T follicular helper cell (primary cell): ENCODE data around the gene PCSK6.
"Not testable (repeated sequence)": the region's sequence is repeated elsewhere in the genome, so short reads cannot be mapped to it uniquely, and the experiment has no call there.

Source experiments
- DNase-seq: peaks from one replicate; pipeline ENCODE4 v3.0.0-alpha.2; 2020; ENCODE audit warnings: low read depth

The PCSK6 gene

DNA sequence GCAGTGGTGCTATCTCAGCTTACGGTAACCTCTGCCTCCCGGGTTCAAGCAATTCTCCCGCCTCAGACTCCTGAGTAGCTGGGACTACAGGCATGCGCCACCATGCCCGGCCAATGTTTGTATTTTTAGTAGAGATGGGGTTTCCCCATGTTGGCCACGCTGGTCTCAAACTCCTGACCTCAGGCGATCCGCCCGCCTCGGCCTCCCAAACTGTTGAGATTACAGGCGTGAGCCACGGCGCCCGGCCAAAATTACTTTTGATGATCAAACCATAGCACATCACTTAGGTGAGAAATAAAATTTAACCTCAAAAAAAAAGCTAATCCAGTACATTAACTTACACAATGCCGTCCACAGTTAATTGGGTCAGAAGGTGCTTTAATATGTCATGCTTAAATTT, 114.5 kb downstream of the PCSK6 start:
- not testable (repeated sequence) for DNase-seq

DNA sequence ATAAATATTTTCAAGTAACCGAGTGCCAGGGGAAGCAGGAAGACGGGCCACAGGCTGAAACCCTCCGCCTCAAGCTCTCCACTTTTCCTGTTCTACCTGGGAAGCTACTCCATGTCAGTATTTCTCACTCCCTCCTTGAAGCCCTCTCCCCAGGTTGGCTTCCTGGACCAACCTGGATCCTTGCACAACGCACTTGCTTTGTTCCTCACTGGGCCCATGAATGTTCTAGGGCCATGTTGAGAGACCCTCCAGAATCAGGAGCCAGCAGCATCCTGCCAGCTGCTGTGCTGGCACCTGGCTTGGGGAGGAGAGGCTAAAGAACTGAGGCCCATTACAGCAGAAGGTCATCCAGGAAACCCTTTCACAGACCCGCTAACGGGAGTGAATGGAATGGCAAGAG, 115.2 kb downstream of the PCSK6 start:
- no peak for DNase-seq

DNA sequence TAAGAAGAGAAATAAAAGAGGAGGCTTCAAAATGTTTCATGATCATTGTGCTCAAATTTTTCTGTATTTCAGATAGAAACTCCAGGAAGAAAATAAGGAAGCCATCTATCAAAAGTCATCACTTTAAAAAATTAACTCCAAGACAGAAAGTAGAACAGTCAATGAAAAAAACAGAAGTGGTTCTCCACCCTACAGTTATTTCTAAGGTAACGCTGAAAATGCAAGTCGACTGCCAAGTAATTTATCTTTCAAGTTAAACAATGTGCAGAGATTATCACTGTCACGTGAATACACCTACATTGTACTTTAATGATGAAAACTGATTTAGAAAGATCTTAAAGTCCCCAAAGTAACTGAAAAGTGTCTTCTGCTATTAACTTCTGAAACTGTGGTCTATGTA, 115.9 kb downstream of the PCSK6 start:
- DNase-seq: no peak

DNA sequence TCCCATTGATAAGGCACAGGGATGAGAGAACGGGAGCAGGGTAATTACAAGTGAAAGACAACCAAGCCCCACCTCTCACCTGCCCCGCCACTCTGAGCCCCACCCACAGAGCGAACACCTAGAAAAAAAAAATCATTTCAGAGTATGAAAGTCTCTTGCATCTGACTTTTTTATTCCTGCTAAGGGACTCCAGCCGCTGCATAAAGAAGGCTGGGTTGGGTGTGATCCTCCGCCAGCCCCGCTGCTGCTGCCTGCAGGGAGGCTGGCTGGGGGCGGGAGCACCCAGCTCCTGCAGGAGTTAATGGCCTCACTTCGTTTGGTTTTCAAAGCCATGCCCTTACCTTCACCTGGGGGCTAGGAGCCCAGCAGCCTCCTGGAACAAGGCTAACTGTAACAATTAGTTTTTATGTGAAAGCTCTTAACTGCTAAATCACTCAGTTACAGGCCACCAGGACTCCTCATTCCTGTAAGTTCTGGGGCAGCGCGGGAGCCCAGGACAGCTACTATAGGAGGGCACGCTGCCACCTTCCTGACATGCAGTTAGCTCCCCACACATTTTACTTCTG, 116.5 kb downstream of the PCSK6 start:
- DNase-seq: no peak

DNA sequence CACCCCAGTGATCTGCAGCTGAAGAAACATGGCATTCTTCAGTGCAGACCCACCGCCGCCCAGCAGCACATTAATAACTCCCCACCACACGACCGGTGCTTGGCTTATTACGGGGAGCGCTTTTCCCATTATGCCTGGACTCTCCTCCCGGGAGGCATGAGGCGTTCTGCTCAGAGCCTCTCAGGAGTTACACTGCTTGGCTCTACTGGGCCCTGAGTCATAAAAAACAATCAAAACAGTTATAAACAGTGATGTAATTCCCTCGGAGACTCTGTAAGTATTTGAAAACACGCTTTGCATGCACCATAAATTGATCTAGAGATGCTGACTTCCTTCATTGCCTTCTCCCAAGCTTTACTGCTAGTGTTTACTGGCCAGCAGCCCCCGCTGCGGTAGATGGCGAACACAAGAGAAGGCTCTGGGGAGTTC, 117.3 kb downstream of the PCSK6 start:
- no peak for DNase-seq

DNA sequence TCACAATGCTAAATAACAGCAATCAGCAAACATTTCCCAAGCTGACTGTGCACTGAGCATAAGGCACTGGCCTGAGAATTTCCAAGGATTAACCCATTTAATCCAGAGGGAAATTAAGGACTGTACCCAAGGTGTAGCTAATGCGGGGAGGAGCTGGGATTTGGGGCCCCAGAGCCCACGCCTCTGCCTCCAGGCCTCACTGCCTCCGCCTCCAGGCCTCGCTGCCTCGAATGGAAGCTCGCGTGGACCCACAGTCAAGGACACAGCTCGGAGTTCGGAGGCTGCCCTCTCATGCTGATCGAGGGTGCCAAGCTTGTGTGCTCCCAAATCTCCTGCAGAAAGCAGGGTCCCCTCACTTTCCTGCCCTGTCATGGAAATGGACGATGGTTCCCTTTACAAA, 118.0 kb downstream of the PCSK6 start:
- DNase-seq: no peak

DNA sequence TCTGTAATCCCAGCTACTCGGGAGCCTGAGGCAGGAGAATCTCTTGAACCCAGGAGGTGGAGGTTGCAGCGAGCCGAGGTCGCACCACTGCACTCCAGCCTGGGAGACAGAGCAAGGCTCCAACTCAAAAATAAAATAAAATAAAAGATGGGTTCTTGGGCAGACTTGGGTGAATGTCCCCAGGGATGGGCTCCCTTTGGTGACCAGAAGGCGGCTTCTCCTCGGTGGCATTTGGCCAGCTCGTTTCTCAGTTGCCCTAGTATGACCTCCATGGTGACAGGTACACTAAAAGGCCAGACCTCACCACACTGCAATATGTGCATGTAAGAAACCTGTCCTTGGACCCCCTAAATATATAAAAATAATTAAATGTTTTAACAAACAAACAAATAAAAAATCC, 118.4 kb downstream of the PCSK6 start:
- DNase-seq: no peak

DNA sequence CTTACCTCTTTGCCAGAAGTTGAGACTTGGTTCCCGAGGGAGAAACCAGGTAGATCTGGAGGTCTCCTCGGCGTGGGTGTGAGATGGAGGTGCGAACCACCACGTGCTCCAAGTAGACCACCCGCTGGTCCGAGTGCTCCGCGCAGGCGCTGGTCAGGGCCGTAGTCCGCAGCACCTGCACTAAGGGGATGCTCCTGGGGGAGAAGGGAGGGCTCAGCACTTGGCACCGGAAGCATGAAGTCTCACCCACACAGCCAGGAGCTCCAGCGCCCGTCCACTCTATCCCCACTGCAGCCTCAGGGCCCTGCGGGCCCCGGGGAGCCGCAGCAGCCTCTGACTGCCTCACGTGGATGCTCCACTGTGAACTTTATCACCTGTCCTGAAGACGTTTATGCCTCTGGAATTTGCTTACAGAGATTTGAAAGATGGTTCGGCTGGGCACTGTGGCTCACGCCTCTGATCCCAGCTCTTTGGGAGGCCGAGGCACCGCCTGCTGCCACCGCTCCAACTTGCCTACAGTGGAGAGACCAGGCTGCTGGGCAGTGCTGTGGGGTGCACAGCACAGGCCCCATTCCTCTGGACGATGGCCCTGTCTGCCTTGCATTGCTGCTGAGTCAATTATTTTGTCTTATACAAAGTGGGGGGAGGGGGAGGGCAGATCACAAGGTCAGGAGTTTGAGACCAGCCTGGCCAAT, 119.0 kb downstream of the PCSK6 start:
- DNase-seq: no peak

DNA sequence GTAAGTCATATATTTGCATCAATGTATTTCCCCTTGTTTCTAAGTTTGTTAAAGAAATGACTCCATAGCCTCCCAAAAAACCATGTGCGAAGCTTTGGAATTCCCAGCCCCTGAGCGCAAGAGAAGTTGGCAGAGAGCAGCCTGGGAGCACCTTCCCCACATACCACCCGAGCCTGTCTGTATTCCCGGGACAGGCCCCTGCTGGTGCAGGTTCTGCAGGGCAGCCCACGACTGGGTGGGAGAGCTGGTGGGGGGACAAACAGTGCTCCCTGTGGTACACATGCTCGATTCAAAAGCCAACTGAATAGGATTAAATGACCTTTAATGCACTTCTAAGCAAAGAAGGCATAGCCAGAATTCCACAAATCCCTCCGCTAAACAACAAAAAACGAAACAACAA, 119.8 kb downstream of the PCSK6 start:
- no peak for DNase-seq

DNA sequence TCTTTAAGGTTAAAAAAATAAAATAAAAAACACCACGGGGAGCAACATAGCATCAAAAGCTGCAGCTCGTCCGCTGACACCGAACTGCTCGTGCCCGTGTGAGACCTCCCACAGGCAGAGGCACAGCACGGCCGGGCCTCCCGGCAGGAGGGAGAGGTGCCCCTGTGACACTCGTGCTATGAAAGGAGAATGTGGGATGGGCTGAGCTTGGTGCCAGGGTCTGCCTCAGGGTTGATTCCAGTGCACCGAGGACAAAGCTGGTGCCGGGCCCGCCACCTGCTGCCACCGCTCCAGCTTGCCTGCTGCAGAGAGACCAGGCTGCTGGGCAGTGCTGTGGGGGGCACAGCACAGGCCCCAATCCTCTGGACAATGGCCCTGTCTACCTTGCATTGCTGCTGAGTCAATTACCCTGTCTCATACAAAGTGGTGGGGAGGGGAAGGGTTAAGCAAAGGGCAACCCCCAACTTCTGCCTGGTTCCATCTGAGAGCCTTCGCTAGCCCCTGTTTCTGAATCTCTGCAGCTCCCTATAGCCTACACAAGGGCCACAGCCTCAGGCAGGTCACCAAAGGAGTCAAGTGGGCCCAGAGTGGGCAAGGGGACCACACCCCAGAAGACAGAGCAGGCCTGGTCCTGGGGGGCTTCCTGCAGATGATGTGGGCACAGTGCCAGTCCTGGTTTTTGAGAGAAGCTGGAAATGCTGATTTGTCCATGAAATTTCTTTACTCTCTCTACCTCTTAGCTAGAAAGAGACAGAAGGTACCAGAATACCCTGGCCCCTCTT, 120.5 kb downstream of the PCSK6 start:
- no peak for DNase-seq

DNA sequence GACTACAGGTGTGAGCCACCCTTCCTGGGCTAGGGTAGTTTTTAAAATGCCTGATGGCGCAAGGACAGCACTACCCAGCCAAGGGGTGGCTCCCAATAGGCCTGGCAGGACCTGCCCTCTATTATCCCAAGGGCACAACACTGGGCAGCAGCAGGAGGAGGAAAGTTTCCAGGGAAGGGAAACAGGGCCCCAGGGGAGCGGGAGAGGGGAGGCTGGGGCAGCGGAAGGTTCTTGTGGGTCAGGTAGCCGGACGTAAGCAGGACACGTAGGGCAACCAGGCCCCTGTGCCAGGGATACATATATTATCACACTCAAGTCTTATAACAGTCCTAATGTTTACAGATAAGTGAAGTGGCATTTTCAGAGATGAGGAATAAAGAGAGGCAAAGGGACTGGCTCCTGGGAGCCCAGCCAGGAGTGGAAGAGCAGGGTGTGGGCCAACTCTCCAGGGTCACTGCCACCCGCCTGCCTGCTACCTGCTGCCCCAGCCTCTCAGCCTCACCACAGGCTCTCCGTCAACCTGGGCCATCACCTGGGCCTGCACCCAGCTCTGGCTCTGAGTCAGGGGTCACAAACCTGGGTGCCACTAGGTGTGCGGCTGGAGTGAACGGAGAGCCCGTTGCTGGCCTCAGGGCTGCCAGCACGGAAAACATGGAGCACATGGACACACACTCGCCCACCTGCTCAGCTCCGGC, 121.3 kb downstream of the PCSK6 start:
- DNase-seq: no peak

DNA sequence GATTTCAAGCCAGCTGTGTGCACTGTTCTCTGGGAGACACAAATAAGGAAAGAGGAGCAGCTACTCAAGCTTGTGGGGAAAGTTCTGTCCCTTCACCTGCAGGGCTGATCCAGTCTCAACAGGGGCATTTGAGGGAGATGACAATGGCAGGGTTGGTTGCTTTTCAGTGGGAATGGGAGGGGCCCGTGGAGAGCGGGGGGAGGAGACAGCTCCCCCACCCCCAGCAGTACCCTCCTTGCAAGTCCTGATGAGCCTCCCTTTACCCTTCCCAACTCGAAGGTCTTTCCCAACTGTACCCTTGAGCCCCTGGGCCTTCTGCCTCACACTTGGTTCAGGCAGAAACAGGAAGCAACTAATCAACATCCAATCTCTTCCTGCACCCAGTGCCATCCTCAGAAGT, 122.7 kb downstream of the PCSK6 start:
- no peak for DNase-seq

DNA sequence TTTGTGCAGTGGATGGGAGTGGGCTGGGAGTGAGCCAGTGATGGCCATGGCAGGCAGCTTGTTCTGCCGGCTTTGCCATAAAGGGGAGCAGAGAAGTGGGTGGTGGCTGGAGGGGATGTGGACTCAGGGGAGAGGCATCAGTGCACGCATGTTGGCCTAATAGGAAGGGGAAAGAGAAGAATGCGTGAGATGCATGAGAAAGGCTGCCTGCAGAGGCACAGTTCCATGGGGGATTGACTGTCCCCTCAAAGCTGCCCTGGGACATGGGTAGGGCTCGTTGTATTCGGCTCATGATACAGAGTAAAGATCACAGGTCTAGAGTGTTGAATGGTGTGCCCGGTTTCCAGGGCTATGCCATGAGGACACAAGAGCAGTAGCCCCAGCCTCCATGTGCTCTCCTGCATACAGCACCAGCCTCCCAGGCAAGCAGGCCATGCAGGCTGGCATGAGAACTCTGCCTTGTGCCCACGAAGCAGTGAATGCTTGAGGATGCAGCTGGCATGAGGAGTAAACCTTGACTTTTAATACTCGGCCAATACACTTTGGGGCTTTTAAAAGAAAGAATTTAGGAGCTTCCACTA, 126.4 kb downstream of the PCSK6 start:
- DNase-seq: no peak

DNA sequence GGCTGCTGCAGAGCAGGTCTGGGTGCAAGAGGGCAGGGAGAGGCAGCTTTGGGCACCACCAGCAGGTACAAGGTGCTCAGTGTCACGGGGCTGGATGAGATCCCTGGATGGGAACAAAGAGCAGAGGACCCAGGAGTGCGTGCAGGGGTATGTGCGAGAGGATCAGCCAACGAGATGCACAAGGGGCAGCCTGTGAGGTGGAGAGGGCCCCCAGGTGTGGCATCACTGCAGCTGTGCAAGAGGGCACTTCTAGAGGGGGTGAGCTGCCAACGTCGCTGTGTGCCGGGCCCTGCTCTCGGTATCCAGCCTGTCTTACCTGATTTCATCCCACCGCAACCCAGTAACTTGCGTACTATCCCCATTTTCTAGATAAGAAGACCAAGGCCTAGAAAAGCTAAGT, 127.1 kb downstream of the PCSK6 start:
- DNase-seq: no peak

DNA sequence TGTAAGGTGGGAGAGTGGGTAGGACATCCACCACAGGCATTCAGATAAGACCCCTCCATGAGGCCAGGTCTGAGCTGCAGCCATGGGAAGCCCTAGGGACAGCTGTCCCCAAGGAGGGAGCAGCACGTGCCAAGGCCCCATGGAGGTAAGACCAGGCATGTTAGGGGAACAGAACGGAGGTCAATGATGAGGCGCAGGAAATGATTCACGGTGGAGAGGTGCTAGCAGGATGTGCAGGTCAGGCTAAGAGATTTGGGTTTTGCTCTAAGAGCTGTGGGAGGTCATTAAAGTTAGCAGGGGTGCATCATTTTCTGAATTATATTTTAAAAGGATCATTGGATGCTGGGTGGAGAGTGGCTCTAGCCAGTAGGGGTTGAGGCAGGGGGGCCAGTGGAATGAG, 128.1 kb downstream of the PCSK6 start:
- no peak for DNase-seq

DNA sequence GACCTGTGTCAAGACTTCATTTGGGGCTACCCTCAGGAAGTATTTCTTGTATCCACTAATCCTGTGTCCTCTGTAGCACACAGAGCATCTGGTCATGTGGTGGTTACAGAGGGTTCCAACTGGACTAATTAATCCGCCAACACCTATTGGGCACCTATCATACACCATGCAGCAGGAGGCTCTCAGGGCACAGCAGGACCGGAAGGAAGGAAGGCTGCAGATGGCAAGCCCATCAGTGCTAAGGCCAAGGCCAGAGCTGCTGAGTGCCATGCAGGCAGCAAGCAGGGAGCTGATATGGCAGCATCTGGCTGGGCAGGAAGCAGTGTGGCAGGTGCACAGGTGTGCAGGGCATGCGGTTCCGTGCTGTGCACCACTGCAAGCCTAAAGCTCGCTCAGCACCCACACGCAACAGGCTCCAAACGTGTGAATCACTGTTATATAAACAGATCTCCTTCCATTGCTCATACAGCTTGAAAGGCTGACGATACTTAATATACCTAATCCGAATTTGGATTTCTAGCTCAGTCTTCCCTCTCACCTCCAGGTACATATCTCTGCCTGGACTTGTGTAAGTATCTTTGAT, 130.1 kb downstream of the PCSK6 start:
- no peak for DNase-seq

DNA sequence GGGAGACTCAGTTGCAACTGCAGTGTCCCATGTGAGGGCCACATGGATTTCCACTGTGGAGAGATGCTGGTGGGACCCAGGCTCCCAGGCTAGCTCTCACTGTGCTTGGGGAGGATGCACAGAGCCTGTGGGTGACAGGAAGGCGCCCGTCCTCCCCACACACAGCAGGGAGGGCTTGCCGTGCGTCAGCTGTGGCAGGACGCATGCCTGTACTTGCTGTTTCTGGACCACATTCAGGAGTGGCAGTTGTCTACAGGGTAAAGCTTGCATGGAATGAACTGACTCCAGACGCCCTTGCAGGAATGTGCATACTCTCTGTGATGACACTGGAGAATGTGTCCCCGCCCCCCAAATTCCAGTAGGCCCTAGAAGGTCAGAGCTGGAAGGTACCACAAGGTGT, 130.6 kb downstream of the PCSK6 start:
- no peak for DNase-seq

DNA sequence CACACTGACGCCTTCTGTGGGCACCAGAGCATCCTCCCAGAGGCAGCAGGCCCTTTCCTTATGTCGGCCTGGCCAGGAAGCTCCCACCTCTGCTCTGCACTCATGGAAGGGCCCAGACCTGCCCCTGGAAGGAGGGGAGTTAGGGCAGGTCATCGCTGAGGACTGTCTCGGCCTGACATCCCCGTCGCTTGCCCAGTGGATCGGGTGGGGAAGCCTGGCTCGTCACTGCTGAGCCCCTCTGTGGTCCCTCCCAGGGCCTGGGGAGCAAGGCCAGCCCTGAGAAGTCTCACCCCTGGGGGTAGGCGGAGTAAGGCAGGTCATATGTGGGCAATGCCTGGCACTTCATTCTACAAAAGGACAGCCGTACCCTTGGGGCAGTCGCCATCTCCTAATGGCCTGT, 131.6 kb downstream of the PCSK6 start:
- no peak for DNase-seq

DNA sequence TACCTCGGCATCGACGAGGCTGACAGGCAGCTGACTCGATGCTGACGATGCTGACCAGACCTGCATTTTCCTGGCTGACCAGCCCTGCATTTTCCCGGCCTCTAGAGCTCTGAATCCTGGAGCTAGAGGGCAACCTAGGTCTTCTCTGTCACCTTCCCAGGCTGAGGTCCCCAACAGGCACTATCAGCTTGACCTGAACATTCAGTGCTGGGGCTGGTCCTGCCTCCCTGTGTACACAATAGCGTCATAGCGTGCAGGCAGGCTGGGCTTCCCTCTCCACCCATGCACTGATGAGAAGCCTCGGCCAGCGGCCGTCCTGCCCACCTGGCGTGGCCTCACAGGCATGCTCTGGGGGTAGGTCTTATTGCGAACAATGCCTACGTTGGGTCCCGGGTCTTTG, 132.2 kb downstream of the PCSK6 start:
- DNase-seq: no peak

DNA sequence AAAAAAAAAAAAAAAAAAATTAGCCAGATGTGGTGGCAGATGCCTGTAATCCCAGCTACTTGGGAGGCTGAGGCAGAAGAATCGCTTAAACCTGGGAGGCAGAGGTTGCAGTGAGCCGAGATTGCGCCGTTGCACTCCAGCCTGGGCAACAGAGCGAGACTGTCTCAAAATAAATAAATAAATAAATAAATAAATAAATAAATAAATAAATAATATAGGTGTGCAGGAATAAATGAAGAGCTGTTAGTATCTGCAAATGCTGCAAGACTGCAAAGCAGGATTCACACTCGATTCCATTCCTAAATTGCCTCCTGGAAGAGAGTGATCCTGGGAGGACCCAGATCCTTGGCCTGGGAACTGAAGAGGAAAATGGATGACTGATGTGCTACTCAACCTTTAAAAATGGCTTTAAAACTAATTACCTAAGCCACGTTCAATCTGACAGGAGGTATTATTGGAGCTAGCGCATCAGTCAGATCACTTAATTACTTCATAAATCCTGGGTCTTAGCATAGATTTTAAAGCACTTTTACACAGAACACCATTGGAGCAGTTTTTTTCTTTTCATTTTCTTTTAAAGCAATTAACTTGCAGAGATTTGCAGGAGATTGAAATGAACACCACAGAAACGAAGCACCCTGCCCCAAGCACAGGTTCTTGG, 132.9 kb downstream of the PCSK6 start:
- DNase-seq: not testable (repeated sequence)

DNA sequence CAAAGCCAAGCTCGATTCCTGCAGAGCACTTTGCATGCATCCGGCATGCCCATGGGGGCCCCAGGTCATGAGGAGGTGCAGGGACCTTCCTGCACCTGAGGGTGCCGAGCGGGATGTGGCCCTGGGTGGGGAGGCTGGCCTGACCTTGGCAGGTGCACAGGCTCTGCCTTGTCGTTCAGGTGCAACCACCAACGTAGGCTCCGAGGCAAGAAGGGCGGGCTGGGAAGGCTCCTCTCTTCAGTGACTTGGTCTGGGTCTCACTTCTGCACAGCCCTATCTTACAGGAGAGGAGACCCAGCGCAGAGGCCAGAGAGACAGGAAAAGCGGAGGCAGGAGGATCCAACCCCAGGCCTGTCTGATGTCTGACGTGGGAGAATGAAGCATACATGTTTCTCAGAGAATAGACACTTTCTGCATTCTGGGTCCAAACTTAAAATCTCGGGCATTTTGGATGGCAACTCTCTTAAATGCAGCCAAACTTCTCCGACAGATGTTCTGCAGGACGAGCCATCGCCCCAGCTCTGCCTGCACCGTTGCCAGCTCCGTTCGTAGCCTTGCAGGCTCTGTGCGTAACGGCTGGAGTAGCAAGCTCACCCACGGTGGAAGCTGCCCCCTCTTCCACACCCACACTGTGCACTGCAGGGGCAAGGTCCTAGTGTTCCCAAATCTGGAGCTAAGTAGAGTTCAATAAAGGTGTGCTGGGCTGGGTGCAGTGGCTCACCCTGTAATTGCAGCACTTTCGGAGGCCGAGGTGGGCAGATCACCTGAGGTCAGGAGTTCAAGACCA, 133.6 kb downstream of the PCSK6 start:
- no peak for DNase-seq
